ENCODE results near the gene KLHL18. TPM values are rescaled to one million over a fixed set of nuclear protein-coding genes. Genes with fewer than 3 reads are reported as not detected.
"Not testable (repeated sequence)": the region's sequence is repeated elsewhere in the genome, so short reads cannot be mapped to it uniquely, and the experiment has no call there.

Gene KLHL18
- total and polyA plus RNA-seq, 4 donors: 3.5 to 12.6 (median 10.3) TPM

- TF ChIP-seq ZBTB33 (IDR thresholded peaks at IDR 0.05) (no peak), TAF1 (conservative IDR thresholded peaks at IDR 0.05) (no peak), FOXA1 (IDR thresholded peaks at IDR 0.05) (no peak), JUND (IDR thresholded peaks at IDR 0.05) (no peak)
Observed at GRCh38 chr3:47250309-47251060, 32.3 kb upstream of the KLHL18 start (continued).

DNA sequence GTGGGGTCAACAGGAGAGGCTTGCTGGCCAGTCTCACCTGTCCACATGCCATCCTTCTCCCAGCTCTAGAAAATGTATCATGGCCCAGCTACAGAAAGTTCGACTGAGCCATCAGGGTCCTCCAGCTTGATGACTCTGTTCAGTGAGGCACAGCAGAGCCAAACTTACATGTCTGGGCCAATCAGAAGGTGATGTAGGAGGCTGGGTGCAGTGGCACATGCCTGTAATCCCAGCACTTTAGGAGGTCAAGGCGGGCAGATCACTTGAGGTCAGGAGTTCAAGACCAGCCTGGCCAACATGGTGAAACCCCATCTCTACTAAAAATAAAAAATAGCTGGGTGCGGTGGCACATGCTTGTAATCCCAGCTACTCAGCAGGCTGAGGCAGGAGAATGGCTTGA, 31.7 kb upstream of the KLHL18 start:
- H3K36me3 ChIP-seq (ENCODE audit: control insufficient read depth in 4 of 4, insufficient read depth in 3 of 4, low read depth in 1 of 4, low read length in 3 of 4); H3K9me3 ChIP-seq (ENCODE audit: control insufficient read depth in 4 of 4, low read length in 3 of 4); H3K27me3 ChIP-seq (ENCODE audit: control insufficient read depth in 4 of 4, insufficient read depth in 4 of 4, low read length in 3 of 4); H3K4me3 ChIP-seq (ENCODE audit: low read depth in 1 of 3, low read length in 3 of 3); DNase-seq (ENCODE audit: low spot score); H3K9ac ChIP-seq (ENCODE audit: low read depth in 1 of 2, low read length in 2 of 2): not testable (repeated sequence)
- Histone ChIP-seq H3K27ac (ENCODE audit: low read depth in 1 of 2, low read length in 2 of 2) (peak overlapping the region; percentile 38 to 45), H3K4me1 (ENCODE audit: control insufficient read depth in 4 of 4, insufficient read depth in 4 of 4, low read length in 3 of 4) (peaks cover 2 to 17% (median 11%) of the 10 kb centered on the region in 4 donors)
- WGBS: 83% methylated on average over 3 of the region's 3 CpGs

DNA sequence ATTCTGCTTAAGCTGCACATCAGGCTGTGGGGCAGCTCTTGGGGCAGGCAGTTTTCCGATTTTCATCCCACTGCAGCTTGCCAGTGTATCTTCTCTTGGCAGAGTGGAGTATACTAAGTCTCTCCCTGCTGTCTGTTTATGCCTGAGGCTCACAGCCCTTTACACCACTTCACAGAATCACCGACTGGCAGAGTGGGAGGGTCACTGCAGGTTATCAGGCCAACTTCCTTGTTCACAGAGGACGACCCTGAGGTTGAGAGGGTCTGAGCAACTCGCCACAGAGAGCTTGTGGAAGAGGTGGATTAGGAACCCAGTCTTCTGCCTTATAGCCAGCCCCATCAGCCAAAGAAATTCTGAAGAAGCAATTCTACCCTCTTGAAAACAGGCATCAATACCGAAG, 31.1 kb upstream of the KLHL18 start:
- Histone ChIP-seq H3K27me3 (ENCODE audit: control insufficient read depth in 4 of 4, insufficient read depth in 4 of 4, low read length in 3 of 4) (no peaks in the 10 kb centered on the region), H3K36me3 (ENCODE audit: control insufficient read depth in 4 of 4, insufficient read depth in 3 of 4, low read depth in 1 of 4, low read length in 3 of 4) (no peaks in the 10 kb centered on the region), H3K9ac (ENCODE audit: low read depth in 1 of 2, low read length in 2 of 2) (no peak overlapping the region), H3K9me3 (ENCODE audit: control insufficient read depth in 4 of 4, low read length in 3 of 4) (no peaks in the 10 kb centered on the region), H3K4me3 (ENCODE audit: low read depth in 1 of 3, low read length in 3 of 3) (no peak overlapping the region), H3K27ac (ENCODE audit: low read depth in 1 of 2, low read length in 2 of 2) (no peak overlapping the region), H3K4me1 (ENCODE audit: control insufficient read depth in 4 of 4, insufficient read depth in 4 of 4, low read length in 3 of 4) (peaks cover 2 to 17% (median 11%) of the 10 kb centered on the region in 4 donors)
- TF ChIP-seq HNF4A (conservative IDR thresholded peaks at IDR 0.05) (no peak), FOXA1 (IDR thresholded peaks at IDR 0.05) (no peak), JUND (IDR thresholded peaks at IDR 0.05) (no peak), HNF4G (IDR thresholded peaks at IDR 0.05) (no peak), RAD21 (IDR thresholded peaks at IDR 0.05) (no peak), GABPA (IDR thresholded peaks at IDR 0.05 in 1 of 2, conservative IDR thresholded peaks at IDR 0.05 in 1 of 2) (no peak), FOXA2 (IDR thresholded peaks at IDR 0.05) (no peak), EGR1 (IDR thresholded peaks at IDR 0.05; ENCODE audit: low read depth in 2 of 2) (no peak), ZBTB33 (IDR thresholded peaks at IDR 0.05) (no peak), SP1 (IDR thresholded peaks at IDR 0.05) (no peak), NR2F2 (IDR thresholded peaks at IDR 0.05) (no peak), TAF1 (conservative IDR thresholded peaks at IDR 0.05) (no peak), YY1 (IDR thresholded peaks at IDR 0.05) (no peak), RXRA (IDR thresholded peaks at IDR 0.05) (no peak), CTCF (IDR thresholded peaks at IDR 0.05; ENCODE audit: low read depth, low read length, missing input control) (no peak)
- TF ChIP-seq, protein P1, sequence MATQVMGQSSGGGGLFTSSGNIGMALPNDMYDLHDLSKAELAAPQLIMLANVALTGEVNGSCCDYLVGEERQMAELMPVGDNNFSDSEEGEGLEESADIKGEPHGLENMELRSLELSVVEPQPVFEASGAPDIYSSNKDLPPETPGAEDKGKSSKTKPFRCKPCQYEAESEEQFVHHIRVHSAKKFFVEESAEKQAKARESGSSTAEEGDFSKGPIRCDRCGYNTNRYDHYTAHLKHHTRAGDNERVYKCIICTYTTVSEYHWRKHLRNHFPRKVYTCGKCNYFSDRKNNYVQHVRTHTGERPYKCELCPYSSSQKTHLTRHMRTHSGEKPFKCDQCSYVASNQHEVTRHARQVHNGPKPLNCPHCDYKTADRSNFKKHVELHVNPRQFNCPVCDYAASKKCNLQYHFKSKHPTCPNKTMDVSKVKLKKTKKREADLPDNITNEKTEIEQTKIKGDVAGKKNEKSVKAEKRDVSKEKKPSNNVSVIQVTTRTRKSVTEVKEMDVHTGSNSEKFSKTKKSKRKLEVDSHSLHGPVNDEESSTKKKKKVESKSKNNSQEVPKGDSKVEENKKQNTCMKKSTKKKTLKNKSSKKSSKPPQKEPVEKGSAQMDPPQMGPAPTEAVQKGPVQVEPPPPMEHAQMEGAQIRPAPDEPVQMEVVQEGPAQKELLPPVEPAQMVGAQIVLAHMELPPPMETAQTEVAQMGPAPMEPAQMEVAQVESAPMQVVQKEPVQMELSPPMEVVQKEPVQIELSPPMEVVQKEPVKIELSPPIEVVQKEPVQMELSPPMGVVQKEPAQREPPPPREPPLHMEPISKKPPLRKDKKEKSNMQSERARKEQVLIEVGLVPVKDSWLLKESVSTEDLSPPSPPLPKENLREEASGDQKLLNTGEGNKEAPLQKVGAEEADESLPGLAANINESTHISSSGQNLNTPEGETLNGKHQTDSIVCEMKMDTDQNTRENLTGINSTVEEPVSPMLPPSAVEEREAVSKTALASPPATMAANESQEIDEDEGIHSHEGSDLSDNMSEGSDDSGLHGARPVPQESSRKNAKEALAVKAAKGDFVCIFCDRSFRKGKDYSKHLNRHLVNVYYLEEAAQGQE (IDR thresholded peaks at IDR 0.05): no peak
- TF ChIP-seq, protein P2, sequence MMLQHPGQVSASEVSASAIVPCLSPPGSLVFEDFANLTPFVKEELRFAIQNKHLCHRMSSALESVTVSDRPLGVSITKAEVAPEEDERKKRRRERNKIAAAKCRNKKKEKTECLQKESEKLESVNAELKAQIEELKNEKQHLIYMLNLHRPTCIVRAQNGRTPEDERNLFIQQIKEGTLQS (IDR thresholded peaks at IDR 0.05): no peak
- TF ChIP-seq, protein P3, sequence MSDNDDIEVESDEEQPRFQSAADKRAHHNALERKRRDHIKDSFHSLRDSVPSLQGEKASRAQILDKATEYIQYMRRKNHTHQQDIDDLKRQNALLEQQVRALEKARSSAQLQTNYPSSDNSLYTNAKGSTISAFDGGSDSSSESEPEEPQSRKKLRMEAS (IDR thresholded peaks at IDR 0.05): no peak
- 60% methylated on average over 5 of the region's 5 CpGs for WGBS
- DNase-seq (ENCODE audit: low spot score): no peak

Measured in liver (tissue), 9 donors.